HL-60 (cell line): ENCODE measurements around the gene LDAH.

Experiments used
- DNase-seq, 2 experiments: peaks; one replicate each; pipeline ENCODE4 v3.0.0-alpha.2; 2010 to 2020; ENCODE audit warnings: low read depth in 1 of 2, low spot score in 1 of 2
- H3K27ac ChIP-seq: fragments of 250-450 bp; sonication (Bioruptor Pico); replicated peaks from 2 replicates; pipeline ENCODE4 v1.5.1; 2020; ENCODE audit warnings: mild to moderate bottlenecking, moderate library complexity
- H3K27me3 ChIP-seq: fragments of 250-450 bp; sonication (Bioruptor Pico); 2 replicates; pipeline ENCODE4 v1.5.1; 2021; ENCODE audit warnings: mild to moderate bottlenecking, moderate library complexity; ENCODE audit not compliant: insufficient read depth, poor library complexity, severe bottlenecking
- H3K4me3 ChIP-seq: replicated peaks from 2 replicates; pipeline ENCODE4 v1.5.1; 2011; ENCODE audit warnings: mild to moderate bottlenecking, control low read depth, low read length; ENCODE audit not compliant: insufficient read depth
- CTCF ChIP-seq: IDR thresholded peaks from one replicate; pipeline ENCODE4 v1.5.1; 2011; ENCODE audit warnings: low read length, control low read depth, inconsistent platforms; ENCODE audit not compliant: insufficient read depth
- GABPA ChIP-seq: IDR thresholded peaks from 2 replicates; pipeline ENCODE4 v1.6.1; 2012; ENCODE audit warnings: low read depth
- POLR2AphosphoS5 ChIP-seq: IDR thresholded peaks from 2 replicates; pipeline ENCODE4 v1.6.1; 2012; ENCODE audit warnings: low read depth
- REST ChIP-seq: IDR thresholded peaks from 2 replicates; pipeline ENCODE4 v1.6.1; 2012; ENCODE audit warnings: low read depth; ENCODE audit not compliant: insufficient replicate concordance
- SPI1 ChIP-seq: IDR thresholded peaks from 2 replicates; pipeline ENCODE4 v1.6.1; 2012; ENCODE audit warnings: low read depth, mild to moderate bottlenecking, borderline replicate concordance

Gene LDAH

GRCh38 chr2:20674974-20675679 lies 147.8 kb downstream of the LDAH start:
- TF ChIP-seq REST, result no peak
- no peaks in the 10 kb centered on the region for H3K27me3 ChIP-seq
- H3K27ac ChIP-seq, result no peak overlapping the region
- DNase-seq, result no peak
- no peak overlapping the region for H3K4me3 ChIP-seq

GRCh38 chr2:20674309-20674965 lies 148.5 kb downstream of the LDAH start:
- no peak for TF ChIP-seq GABPA
- no peak for TF ChIP-seq CTCF
- no peak for TF ChIP-seq REST
- no peak for TF ChIP-seq SPI1
- no peak for TF ChIP-seq POLR2AphosphoS5
- no peaks in the 10 kb centered on the region for H3K27me3 ChIP-seq
- no peak overlapping the region for H3K4me3 ChIP-seq
- DNase-seq, result no peak
- H3K27ac ChIP-seq, result no peak overlapping the region

- H3K27ac ChIP-seq, result no peak overlapping the region
- DNase-seq, result no peak
- TF ChIP-seq SPI1 (no peak), CTCF (no peak), POLR2AphosphoS5 (no peak), GABPA (no peak), REST (no peak)
- H3K27me3 ChIP-seq, result peaks cover 2% of the 10 kb centered on the region
- H3K4me3 ChIP-seq, result no peak overlapping the region
These were observed 149.1 kb downstream of the LDAH start for GRCh38 chr2:20673686-20674308.
